ENCODE data around the gene PDYN.

PDYN gene

DNA sequence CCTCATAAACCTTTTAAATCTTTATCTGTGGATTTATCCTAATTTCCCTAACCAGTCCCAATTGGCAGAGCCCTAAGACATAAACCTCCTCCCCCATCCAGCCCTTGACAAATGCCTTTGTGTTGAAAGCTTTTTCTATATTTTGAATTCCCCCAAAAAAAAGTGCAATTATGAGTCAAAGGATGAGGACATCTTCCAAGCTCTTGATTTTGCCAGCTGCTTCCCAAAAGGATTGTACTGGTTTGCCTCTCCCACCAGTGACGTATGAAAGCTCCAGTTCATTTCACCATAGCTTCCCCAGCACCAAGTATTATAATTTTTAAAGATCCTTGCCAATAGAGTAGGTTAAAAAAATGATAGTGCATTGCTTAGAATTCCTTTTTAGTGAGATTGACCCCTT, 59.7 kb downstream of the PDYN start:
- no peak for ATAC-seq

DNA sequence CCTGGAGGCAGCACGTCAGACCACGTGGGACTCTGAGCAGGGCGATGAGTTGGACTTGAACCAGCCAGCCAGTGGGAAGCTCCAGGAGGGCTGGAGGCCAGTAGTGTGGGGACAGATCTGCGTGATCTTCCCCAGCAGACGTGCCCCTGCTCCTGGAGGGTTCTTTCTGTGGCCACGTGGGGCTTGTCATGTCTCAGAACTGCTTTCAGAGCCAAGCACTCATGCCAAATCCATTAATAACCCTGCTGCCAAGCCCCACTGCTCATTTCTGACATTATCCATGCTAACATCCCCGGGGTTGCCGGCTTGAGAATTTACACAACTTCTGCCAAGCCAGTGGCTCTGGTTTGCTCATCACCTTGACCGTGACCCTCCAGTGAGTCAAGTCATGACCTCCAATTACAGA, 60.4 kb downstream of the PDYN start:
- TF ChIP-seq, protein P1, sequence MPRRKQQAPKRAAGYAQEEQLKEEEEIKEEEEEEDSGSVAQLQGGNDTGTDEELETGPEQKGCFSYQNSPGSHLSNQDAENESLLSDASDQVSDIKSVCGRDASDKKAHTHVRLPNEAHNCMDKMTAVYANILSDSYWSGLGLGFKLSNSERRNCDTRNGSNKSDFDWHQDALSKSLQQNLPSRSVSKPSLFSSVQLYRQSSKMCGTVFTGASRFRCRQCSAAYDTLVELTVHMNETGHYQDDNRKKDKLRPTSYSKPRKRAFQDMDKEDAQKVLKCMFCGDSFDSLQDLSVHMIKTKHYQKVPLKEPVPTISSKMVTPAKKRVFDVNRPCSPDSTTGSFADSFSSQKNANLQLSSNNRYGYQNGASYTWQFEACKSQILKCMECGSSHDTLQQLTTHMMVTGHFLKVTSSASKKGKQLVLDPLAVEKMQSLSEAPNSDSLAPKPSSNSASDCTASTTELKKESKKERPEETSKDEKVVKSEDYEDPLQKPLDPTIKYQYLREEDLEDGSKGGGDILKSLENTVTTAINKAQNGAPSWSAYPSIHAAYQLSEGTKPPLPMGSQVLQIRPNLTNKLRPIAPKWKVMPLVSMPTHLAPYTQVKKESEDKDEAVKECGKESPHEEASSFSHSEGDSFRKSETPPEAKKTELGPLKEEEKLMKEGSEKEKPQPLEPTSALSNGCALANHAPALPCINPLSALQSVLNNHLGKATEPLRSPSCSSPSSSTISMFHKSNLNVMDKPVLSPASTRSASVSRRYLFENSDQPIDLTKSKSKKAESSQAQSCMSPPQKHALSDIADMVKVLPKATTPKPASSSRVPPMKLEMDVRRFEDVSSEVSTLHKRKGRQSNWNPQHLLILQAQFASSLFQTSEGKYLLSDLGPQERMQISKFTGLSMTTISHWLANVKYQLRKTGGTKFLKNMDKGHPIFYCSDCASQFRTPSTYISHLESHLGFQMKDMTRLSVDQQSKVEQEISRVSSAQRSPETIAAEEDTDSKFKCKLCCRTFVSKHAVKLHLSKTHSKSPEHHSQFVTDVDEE (CRISPR knock-in tag; IDR thresholded peaks at IDR 0.05): peak; percentile 77
- TF ChIP-seq ISL1 (CRISPR knock-in tag; IDR thresholded peaks at IDR 0.05) (peak; percentile 72), ZFP3 (CRISPR knock-in tag; IDR thresholded peaks at IDR 0.05) (peak; percentile 41; the same call in 1 of the 2 replicates), TCF4 (CRISPR knock-in tag; IDR thresholded peaks at IDR 0.05; ENCODE audit: borderline replicate concordance) (peak; percentile 60; the same call in 1 of the 2 replicates), ZC3H10 (CRISPR knock-in tag; IDR thresholded peaks at IDR 0.05) (no peak)
- peak; percentile 79 for ATAC-seq

More for the DNA sequence above, 59.7 kb downstream of the PDYN start:
- TF ChIP-seq, protein P2, sequence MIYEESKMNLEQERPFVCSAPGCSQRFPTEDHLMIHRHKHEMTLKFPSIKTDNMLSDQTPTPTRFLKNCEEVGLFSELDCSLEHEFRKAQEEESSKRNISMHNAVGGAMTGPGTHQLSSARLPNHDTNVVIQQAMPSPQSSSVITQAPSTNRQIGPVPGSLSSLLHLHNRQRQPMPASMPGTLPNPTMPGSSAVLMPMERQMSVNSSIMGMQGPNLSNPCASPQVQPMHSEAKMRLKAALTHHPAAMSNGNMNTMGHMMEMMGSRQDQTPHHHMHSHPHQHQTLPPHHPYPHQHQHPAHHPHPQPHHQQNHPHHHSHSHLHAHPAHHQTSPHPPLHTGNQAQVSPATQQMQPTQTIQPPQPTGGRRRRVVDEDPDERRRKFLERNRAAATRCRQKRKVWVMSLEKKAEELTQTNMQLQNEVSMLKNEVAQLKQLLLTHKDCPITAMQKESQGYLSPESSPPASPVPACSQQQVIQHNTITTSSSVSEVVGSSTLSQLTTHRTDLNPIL (CRISPR knock-in tag; IDR thresholded peaks at IDR 0.05; ENCODE audit: low read depth): 0 out of 2 replicates have a peak, but pooled peaks have one; percentile 29
- TF ChIP-seq RARB (CRISPR knock-in tag; IDR thresholded peaks at IDR 0.05) (no peak), BACH2 (CRISPR knock-in tag; IDR thresholded peaks at IDR 0.05; ENCODE audit: borderline replicate concordance) (no peak), ISL1 (CRISPR knock-in tag; IDR thresholded peaks at IDR 0.05) (peak; percentile 25), ZFP30 (CRISPR knock-in tag; IDR thresholded peaks at IDR 0.05) (no peak), ZNF8 (CRISPR knock-in tag; IDR thresholded peaks at IDR 0.05) (no peak), ZC3H10 (CRISPR knock-in tag; IDR thresholded peaks at IDR 0.05) (no peak), PPARA (CRISPR knock-in tag; IDR thresholded peaks at IDR 0.05; ENCODE audit: borderline replicate concordance) (no peak), ZFP3 (CRISPR knock-in tag; IDR thresholded peaks at IDR 0.05) (no peak), SNAI2 (CRISPR knock-in tag; IDR thresholded peaks at IDR 0.05) (no peak)
- TF ChIP-seq, protein P3, sequence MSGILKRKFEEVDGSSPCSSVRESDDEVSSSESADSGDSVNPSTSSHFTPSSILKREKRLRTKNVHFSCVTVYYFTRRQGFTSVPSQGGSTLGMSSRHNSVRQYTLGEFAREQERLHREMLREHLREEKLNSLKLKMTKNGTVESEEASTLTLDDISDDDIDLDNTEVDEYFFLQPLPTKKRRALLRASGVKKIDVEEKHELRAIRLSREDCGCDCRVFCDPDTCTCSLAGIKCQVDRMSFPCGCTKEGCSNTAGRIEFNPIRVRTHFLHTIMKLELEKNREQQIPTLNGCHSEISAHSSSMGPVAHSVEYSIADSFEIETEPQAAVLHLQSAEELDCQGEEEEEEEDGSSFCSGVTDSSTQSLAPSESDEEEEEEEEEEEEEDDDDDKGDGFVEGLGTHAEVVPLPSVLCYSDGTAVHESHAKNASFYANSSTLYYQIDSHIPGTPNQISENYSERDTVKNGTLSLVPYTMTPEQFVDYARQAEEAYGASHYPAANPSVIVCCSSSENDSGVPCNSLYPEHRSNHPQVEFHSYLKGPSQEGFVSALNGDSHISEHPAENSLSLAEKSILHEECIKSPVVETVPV (CRISPR knock-in tag; IDR thresholded peaks at IDR 0.05): no peak
- TF ChIP-seq, protein P4, sequence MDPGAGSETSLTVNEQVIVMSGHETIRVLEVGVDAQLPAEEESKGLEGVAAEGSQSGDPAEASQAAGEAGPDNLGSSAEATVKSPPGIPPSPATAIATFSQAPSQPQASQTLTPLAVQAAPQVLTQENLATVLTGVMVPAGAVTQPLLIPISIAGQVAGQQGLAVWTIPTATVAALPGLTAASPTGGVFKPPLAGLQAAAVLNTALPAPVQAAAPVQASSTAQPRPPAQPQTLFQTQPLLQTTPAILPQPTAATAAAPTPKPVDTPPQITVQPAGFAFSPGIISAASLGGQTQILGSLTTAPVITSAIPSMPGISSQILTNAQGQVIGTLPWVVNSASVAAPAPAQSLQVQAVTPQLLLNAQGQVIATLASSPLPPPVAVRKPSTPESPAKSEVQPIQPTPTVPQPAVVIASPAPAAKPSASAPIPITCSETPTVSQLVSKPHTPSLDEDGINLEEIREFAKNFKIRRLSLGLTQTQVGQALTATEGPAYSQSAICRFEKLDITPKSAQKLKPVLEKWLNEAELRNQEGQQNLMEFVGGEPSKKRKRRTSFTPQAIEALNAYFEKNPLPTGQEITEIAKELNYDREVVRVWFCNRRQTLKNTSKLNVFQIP (CRISPR knock-in tag; IDR thresholded peaks at IDR 0.05; ENCODE audit: borderline replicate concordance, low read depth): no peak

DNA sequence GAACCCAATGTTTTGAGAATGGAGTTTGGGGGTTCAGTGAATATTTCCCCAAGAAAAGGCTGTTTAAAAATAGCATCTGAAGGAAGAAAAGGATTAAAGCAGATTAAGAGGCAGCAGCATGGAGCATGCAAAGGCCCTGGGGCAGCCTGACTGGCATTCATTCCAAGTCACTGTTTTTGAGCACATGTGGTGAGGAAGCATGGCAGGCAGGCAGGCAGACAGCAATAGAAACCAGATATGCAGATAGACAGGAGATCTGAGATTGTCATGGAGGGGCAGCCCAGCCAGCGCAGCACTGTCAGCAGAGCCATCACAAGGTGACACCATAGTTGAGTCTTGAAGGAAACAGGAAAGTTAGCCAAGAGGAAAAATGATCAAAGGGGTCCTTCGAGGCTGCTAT, 60.9 kb downstream of the PDYN start:
- peak; percentile 13; the same call in 2 of the 3 replicates for ATAC-seq
- TF ChIP-seq, protein P2 (CRISPR knock-in tag; IDR thresholded peaks at IDR 0.05; ENCODE audit: low read depth): no peak
- no peak for TF ChIP-seq CSDC2 (CRISPR knock-in tag; IDR thresholded peaks at IDR 0.05)
- TF ChIP-seq, protein P4 (CRISPR knock-in tag; IDR thresholded peaks at IDR 0.05; ENCODE audit: borderline replicate concordance, low read depth): no peak
- TF ChIP-seq ZNF565 (CRISPR knock-in tag; conservative IDR thresholded peaks at IDR 0.05; ENCODE audit: low read depth): no peak
- no peak for TF ChIP-seq OSR1 (CRISPR knock-in tag; IDR thresholded peaks at IDR 0.05)
- TF ChIP-seq, protein P3 (CRISPR knock-in tag; IDR thresholded peaks at IDR 0.05): no peak
- no peak for TF ChIP-seq TOX (CRISPR knock-in tag; IDR thresholded peaks at IDR 0.05; ENCODE audit: borderline replicate concordance)
- TF ChIP-seq TCF4 (CRISPR knock-in tag; IDR thresholded peaks at IDR 0.05; ENCODE audit: borderline replicate concordance): no peak
- TF ChIP-seq ZFP30 (CRISPR knock-in tag; IDR thresholded peaks at IDR 0.05): no peak

All from SK-N-SH treated with all-trans-retinoic acid at 6 μM for 48 hours (cell line).